Caco-2 (cell line): ENCODE measurements around the gene LRRC31. TPM values are rescaled to one million over a fixed set of nuclear protein-coding genes. Genes with fewer than 3 reads are reported as not detected.

Experiments used
- BruUV-seq: library from RNA; stranded (reverse); fragments of 400-500 nt; replicated peaks from 2 replicates; lab custom pipeline; 2021; lab: Mats Ljungman, UMichigan
- CTCF ChIA-PET: fragments of 300-600 bp; sonication (Branson Sonifier 250); formaldehyde crosslinking; loops from one replicate; lab custom pipeline; 2022; ENCODE audit warnings: antibody characterized with exemption; lab: Charles Lee
- POLR2A ChIA-PET: fragments of 300-600 bp; sonication (Branson Sonifier 250); formaldehyde crosslinking; loops from one replicate; lab custom pipeline; 2022; ENCODE audit warnings: antibody characterized with exemption; lab: Charles Lee
- DNase-seq, 2 experiments: peaks; one replicate each; pipeline versions ENCODE4 v3.0.0 to v3.0.0-alpha.2; 2020 to 2022
- H3K27me3 ChIP-seq: replicated peaks from 2 replicates; pipeline ENCODE4 v1.6.0; 2011; ENCODE audit warnings: low read length; ENCODE audit not compliant: control insufficient read depth, insufficient read depth
- H3K36me3 ChIP-seq: 2 replicates; pipeline ENCODE4 v1.5.1; 2011; ENCODE audit warnings: low read length; ENCODE audit not compliant: control insufficient read depth, insufficient read depth
- H3K4me1 ChIP-seq: fragments of 250-450 bp; sonication (Bioruptor Pico); 2 replicates; pipeline ENCODE4 v1.5.1; 2020; ENCODE audit warnings: mild to moderate bottlenecking
- H3K4me3 ChIP-seq: 2 replicates; pipeline ENCODE4 v1.5.1; 2011; ENCODE audit warnings: low read depth, mild to moderate bottlenecking, control low read depth, low read length
- H3K9me3 ChIP-seq: fragments of 250-450 bp; sonication (Bioruptor Pico); 2 replicates; pipeline ENCODE4 v1.5.1; 2020; ENCODE audit warnings: mild to moderate bottlenecking, moderate library complexity
- H3K27ac Mint-ChIP-seq: one replicate; pipeline ENCODE4 v1.8.0; 2022; ENCODE audit warnings: mixed read lengths; ENCODE audit not compliant: unreplicated experiment
- H3K27me3 Mint-ChIP-seq: one replicate; pipeline ENCODE4 v1.8.0; 2022; ENCODE audit warnings: mixed read lengths; ENCODE audit not compliant: insufficient read depth, unreplicated experiment
- H3K36me3 Mint-ChIP-seq: one replicate; pipeline ENCODE4 v1.8.0; 2022; ENCODE audit warnings: mild to moderate bottlenecking, mixed read lengths; ENCODE audit not compliant: insufficient read depth, unreplicated experiment
- H3K4me1 Mint-ChIP-seq: one replicate; pipeline ENCODE4 v1.8.0; 2022; ENCODE audit warnings: low read depth, mixed read lengths; ENCODE audit not compliant: unreplicated experiment
- H3K4me3 Mint-ChIP-seq: one replicate; pipeline ENCODE4 v1.8.0; 2022; ENCODE audit warnings: mild to moderate bottlenecking, moderate library complexity, mixed read lengths; ENCODE audit not compliant: unreplicated experiment
- H3K9me3 Mint-ChIP-seq: one replicate; pipeline ENCODE4 v1.8.0; 2022; ENCODE audit warnings: mixed read lengths; ENCODE audit not compliant: unreplicated experiment
- intact Hi-C: fragments of 100-400 bp; cut with micrococcal nuclease; formaldehyde crosslinking; loops from one replicate; pipeline ENCODE4 v1.10.0; 2022; ENCODE audit not compliant: unreplicated experiment
- total RNA-seq: library from RNA; stranded (reverse); gene quantifications from 2 replicates; pipeline ENCODE4 v1.2.3, GENCODE V29; 2022
- TF ChIP-seq, protein P1 (sequence below), 2 experiments: fragments of 200-600 bp in 1 of 2; IDR thresholded peaks; 1 replicate in 1 of 2; 2 replicates in 1 of 2; pipeline versions ENCODE4 v1.5.1 to v1.8.0; 2011 to 2022; ENCODE audit warnings: antibody characterized with exemption in 1 of 2, control low read depth in 1 of 2, inconsistent platforms in 1 of 2, low read depth in 1 of 2, low read length in 1 of 2, mild to moderate bottlenecking in 1 of 2, moderate library complexity in 1 of 2; ENCODE audit not compliant: insufficient read depth in 1 of 2, severe bottlenecking in 1 of 2, unreplicated experiment in 1 of 2

LRRC31 gene
- total RNA-seq, 1 experiment from 2014 or later: 0.64 TPM

DNA sequence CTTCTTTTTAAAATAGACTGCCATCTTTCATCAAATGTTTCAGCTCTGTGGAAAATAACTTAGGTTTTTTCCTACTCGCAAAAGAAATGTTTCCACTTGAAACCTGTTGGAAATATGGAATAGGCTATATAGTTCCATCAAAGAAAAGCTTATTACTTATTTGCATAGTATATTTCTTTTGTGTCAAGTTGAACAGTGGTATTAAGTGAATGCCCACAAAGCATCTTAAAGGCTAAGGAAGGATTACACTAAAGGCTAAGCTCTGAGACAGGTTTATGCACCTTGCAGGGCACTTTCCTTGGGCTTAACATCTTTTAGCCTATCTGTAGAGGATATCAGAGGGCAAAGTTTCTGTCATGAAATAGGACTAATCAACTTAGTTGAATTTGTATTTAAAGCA lies 41.5 kb upstream of the LRRC31 start, which contains the start of gene SAMD7:
Gene SAMD7, plus strand, starts transcription at position 301 of the 400 bp plus-strand sequence. CDS start 7,927 bp downstream, outside the sequence.
- Histone ChIP-seq H3K4me1 (no peaks in the 10 kb centered on the region), H3K27me3 (no peaks in the 10 kb centered on the region; the same call in 1 of the 2 replicates), H3K4me3 (no peak within 1 kb of the TSS), H3K36me3 (no peaks in the 10 kb centered on the region), H3K9me3 (no peaks in the 10 kb centered on the region)
- Mint-ChIP-seq H3K4me3 (no peak within 1 kb of the TSS), H3K9me3 (no peaks in the 10 kb centered on the region), H3K27me3 (peaks cover 6% of the 10 kb centered on the region), H3K27ac (no peak within 1 kb of the TSS), H3K4me1 (no peaks in the 10 kb centered on the region), H3K36me3 (no peaks in the 10 kb centered on the region)
- no TSS peak for BruUV-seq
- CTCF ChIA-PET: no interaction called here
- TF ChIP-seq, protein P1, sequence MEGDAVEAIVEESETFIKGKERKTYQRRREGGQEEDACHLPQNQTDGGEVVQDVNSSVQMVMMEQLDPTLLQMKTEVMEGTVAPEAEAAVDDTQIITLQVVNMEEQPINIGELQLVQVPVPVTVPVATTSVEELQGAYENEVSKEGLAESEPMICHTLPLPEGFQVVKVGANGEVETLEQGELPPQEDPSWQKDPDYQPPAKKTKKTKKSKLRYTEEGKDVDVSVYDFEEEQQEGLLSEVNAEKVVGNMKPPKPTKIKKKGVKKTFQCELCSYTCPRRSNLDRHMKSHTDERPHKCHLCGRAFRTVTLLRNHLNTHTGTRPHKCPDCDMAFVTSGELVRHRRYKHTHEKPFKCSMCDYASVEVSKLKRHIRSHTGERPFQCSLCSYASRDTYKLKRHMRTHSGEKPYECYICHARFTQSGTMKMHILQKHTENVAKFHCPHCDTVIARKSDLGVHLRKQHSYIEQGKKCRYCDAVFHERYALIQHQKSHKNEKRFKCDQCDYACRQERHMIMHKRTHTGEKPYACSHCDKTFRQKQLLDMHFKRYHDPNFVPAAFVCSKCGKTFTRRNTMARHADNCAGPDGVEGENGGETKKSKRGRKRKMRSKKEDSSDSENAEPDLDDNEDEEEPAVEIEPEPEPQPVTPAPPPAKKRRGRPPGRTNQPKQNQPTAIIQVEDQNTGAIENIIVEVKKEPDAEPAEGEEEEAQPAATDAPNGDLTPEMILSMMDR (IDR thresholded peaks at IDR 0.05; ENCODE audit: insufficient read depth in 1 of 2, low read depth in 1 of 2, low read length in 1 of 2, severe bottlenecking in 1 of 2, unreplicated experiment in 1 of 2): no peak
- DNase-seq: no peak
- intact Hi-C loops: no loop called here
- POLR2A ChIA-PET: no interaction called here

DNA sequence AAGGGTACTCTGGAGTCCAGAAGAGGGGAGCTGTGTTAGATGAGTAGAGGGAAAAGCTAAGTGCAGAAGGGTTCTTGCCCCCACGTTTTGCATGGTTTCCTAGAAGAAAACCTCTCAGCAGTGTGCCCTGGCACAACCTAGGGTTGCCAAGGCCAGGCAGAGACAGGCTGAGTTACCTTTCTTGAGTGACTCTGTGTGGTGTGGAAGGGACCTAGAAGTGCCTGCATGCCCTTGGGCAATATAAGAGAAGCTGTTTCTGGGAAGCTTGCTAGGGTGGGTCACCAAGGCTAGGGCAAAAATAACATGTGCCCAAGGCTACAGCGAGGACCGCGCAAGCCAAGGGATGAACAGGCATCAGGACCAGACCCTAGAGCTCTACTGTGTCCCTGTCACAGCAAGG lies 38.2 kb upstream of the LRRC31 start:
- no TSS peak for BruUV-seq
- Mint-ChIP-seq H3K27me3 (peaks cover 3% of the 10 kb centered on the region), H3K27ac (no peak overlapping the region), H3K9me3 (peaks cover 9% of the 10 kb centered on the region), H3K4me3 (no peak overlapping the region), H3K4me1 (no peaks in the 10 kb centered on the region), H3K36me3 (no peaks in the 10 kb centered on the region)
- TF ChIP-seq, protein P1 (IDR thresholded peaks at IDR 0.05; ENCODE audit: insufficient read depth in 1 of 2, low read depth in 1 of 2, low read length in 1 of 2, severe bottlenecking in 1 of 2, unreplicated experiment in 1 of 2): no peak
- no peaks in the 10 kb centered on the region for H3K9me3 ChIP-seq
- no peak overlapping the region for H3K4me3 ChIP-seq
- ChIA-PET CTCF (no interaction called here), POLR2A (no interaction called here)
- H3K36me3 ChIP-seq: no peaks in the 10 kb centered on the region
- intact Hi-C loops: no loop called here
- no peak for DNase-seq
- no peaks in the 10 kb centered on the region; the same call in 1 of the 2 replicates for H3K27me3 ChIP-seq
- H3K4me1 ChIP-seq: no peaks in the 10 kb centered on the region

- Histone ChIP-seq H3K27me3 (no peaks in the 10 kb centered on the region; the same call in 1 of the 2 replicates), H3K4me3 (no peak overlapping the region), H3K36me3 (no peaks in the 10 kb centered on the region), H3K9me3 (no peaks in the 10 kb centered on the region), H3K4me1 (no peaks in the 10 kb centered on the region)
- H3K36me3 Mint-ChIP-seq: no peaks in the 10 kb centered on the region
- H3K9me3 Mint-ChIP-seq: peaks cover 9% of the 10 kb centered on the region
- intact Hi-C loops: no loop called here
- no peak overlapping the region for H3K27ac Mint-ChIP-seq
- ChIA-PET CTCF (no interaction called here), POLR2A (no interaction called here)
- BruUV-seq: no TSS peak
- peaks cover 3% of the 10 kb centered on the region for H3K27me3 Mint-ChIP-seq
- no peak overlapping the region for H3K4me3 Mint-ChIP-seq
- no peak for DNase-seq
- TF ChIP-seq, protein P1 (IDR thresholded peaks at IDR 0.05; ENCODE audit: insufficient read depth in 1 of 2, low read depth in 1 of 2, low read length in 1 of 2, severe bottlenecking in 1 of 2, unreplicated experiment in 1 of 2): no peak
- no peaks in the 10 kb centered on the region for H3K4me1 Mint-ChIP-seq
Observed at GRCh38 chr3:169907476-169907875, 37.7 kb upstream of the LRRC31 start.
